GM23248 (cell line): ENCODE measurements around the gene NCBP1.

Experiments used
- EZH2 ChIP-seq: fragments of 200-600 bp; sonication (generic); IDR thresholded peaks from 2 replicates; pipeline ENCODE4 v1.6.1; 2018; ENCODE audit warnings: antibody characterized with exemption, mild to moderate bottlenecking; ENCODE audit not compliant: insufficient read depth, poor library complexity, severe bottlenecking
- EZH2phosphoT487 ChIP-seq: fragments of 200-600 bp; sonication (generic); IDR thresholded peaks from 2 replicates; pipeline ENCODE4 v1.6.1; 2018; ENCODE audit warnings: antibody characterized with exemption, moderate library complexity, mild to moderate bottlenecking, low read depth; ENCODE audit not compliant: insufficient read depth

GRCh38 chr9:97592126-97592525, 41.5 kb upstream of the NCBP1 start:
- TF ChIP-seq EZH2phosphoT487 (no peak), EZH2 (no peak)
